ENCODE data around the gene AIPL1. TPM values are rescaled to one million over a fixed set of nuclear protein-coding genes. Genes with fewer than 3 reads are reported as not detected.

AIPL1 gene
- total RNA-seq, 1 donor from 2014 or later = not detected

DNA sequence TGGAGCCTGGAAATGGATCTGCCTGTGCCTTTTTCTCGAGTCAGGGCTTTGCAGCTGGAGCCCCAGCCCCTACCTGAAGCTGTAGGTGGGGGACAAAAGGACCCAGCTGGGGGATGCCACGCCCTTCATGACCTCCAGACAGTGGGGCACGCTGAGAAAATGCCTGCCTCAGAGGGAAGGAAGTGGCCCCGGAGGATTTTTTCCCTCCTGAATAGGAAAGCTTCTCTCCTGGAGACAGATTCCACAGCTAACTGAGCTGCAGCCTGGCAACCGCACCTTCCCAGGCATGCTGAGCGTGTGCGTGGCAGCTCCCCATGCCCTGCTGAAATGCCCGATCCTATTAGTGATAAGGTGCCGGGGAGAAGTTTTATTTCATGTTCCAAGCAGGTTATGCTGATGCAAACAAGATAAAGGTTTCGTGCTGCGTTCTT, 58.0 kb downstream of the AIPL1 start:
- no peaks in the 10 kb centered on the region for H3K36me3 ChIP-seq
- no peaks in the 10 kb centered on the region for H3K4me1 ChIP-seq
- TF ChIP-seq, protein P1, sequence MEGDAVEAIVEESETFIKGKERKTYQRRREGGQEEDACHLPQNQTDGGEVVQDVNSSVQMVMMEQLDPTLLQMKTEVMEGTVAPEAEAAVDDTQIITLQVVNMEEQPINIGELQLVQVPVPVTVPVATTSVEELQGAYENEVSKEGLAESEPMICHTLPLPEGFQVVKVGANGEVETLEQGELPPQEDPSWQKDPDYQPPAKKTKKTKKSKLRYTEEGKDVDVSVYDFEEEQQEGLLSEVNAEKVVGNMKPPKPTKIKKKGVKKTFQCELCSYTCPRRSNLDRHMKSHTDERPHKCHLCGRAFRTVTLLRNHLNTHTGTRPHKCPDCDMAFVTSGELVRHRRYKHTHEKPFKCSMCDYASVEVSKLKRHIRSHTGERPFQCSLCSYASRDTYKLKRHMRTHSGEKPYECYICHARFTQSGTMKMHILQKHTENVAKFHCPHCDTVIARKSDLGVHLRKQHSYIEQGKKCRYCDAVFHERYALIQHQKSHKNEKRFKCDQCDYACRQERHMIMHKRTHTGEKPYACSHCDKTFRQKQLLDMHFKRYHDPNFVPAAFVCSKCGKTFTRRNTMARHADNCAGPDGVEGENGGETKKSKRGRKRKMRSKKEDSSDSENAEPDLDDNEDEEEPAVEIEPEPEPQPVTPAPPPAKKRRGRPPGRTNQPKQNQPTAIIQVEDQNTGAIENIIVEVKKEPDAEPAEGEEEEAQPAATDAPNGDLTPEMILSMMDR (IDR thresholded peaks at IDR 0.05) = no peak
- H3K27me3 ChIP-seq = no peaks in the 10 kb centered on the region
- H3K4me3 ChIP-seq = no peak overlapping the region
- H3K9me3 ChIP-seq = no peaks in the 10 kb centered on the region
- DNase-seq (ENCODE audit: low spot score in 2 of 2) = no peak
- no peak overlapping the region for H3K27ac ChIP-seq
- intact Hi-C loops (cut with DNase I) = no loop called here

DNA sequence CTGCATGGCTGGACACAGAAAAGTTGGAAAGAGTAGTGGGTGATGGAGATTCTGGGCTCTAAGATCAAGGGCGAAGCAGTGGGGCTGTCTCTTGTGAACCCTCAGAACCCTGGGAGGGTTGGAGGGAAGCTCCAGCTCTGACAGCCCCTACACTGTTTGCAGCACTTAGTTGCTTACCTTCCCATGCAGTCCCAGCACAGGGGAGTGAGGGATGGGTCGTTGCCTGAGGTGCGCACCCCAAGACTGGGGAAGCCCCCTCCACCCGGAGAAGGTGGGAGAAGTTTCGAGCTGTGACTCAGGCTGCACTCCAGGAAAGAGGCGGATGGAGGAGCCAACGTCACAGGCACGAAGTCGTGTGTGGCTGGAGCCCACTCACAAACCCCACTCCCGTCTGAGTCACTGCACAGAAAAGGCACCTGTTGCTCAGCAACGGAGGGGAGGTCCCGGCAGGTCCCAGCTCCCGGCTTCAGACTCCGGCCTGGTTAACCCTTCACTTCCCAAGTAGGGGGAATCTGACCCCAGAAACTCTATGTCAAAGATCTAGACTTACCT, 60.1 kb downstream of the AIPL1 start:
- Histone ChIP-seq H3K27ac (no peak overlapping the region), H3K4me3 (no peak overlapping the region), H3K9me3 (no peaks in the 10 kb centered on the region), H3K36me3 (no peaks in the 10 kb centered on the region), H3K27me3 (no peaks in the 10 kb centered on the region), H3K4me1 (no peaks in the 10 kb centered on the region)
- no peak for DNase-seq (ENCODE audit: low spot score in 2 of 2)
- TF ChIP-seq, protein P1 (IDR thresholded peaks at IDR 0.05) = no peak
- intact Hi-C loops (cut with DNase I) = no loop called here

DNA sequence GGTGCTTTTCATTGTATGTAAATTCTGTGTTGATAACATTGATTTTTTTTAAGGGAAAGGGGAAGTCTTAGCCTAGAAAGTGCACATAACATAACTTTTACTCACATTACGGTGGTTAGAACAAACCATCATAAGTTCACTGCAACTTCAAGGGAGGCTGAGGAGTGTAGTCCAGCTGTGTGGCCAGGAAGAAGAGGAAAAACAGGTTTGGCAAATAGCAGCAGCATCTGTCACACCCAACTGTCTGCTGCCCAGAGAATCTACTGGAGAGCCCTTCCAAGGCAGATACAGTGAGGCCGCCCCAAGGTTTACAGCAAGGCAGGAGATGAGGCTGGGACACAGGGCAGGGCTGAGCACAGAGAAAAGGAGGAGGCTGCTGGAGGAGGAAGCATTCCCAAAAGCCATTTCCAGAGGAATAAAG, 60.6 kb downstream of the AIPL1 start:
- no peaks in the 10 kb centered on the region for H3K27me3 ChIP-seq
- H3K9me3 ChIP-seq = no peaks in the 10 kb centered on the region
- no peaks in the 10 kb centered on the region for H3K4me1 ChIP-seq
- H3K4me3 ChIP-seq = no peak overlapping the region
- H3K36me3 ChIP-seq = no peaks in the 10 kb centered on the region
- DNase-seq (ENCODE audit: low spot score in 2 of 2) = no peak
- H3K27ac ChIP-seq = no peak overlapping the region
- intact Hi-C loops (cut with DNase I) = no loop called here
- TF ChIP-seq, protein P1 (IDR thresholded peaks at IDR 0.05) = no peak

Other genes with a start within 250 kb of the AIPL1 start
- not detected for gene PIMREG, start 9.3 kb upstream of the AIPL1 start, total RNA-seq
- gene PITPNM3, start 121.4 kb upstream of the AIPL1 start, total RNA-seq = 10.4 TPM
- 2.9 TPM for gene KIAA0753, start 205.6 kb upstream of the AIPL1 start, total RNA-seq
- gene TXNDC17, start 205.9 kb upstream of the AIPL1 start, total RNA-seq = 0.96 TPM
- gene MED31, start 216.5 kb upstream of the AIPL1 start, total RNA-seq = not detected
- gene C17orf100, start 216.6 kb upstream of the AIPL1 start, total RNA-seq = 4.3 TPM